Esophagus muscularis mucosa (tissue), 2 donors: ENCODE data around the gene RASA1.

ENCODE experiments used
- EP300 ChIP-seq: sonication (generic); formaldehyde crosslinking; IDR thresholded peaks from one replicate; pipeline ENCODE4 v1.6.1; 2017; ENCODE audit warnings: antibody characterized with exemption
- POLR2A ChIP-seq: fragments of 450-650 bp; IDR thresholded peaks from one replicate; pipeline ENCODE4 v1.6.1; 2017; ENCODE audit warnings: antibody characterized with exemption, moderate library complexity, mild to moderate bottlenecking, low read depth

DNA sequence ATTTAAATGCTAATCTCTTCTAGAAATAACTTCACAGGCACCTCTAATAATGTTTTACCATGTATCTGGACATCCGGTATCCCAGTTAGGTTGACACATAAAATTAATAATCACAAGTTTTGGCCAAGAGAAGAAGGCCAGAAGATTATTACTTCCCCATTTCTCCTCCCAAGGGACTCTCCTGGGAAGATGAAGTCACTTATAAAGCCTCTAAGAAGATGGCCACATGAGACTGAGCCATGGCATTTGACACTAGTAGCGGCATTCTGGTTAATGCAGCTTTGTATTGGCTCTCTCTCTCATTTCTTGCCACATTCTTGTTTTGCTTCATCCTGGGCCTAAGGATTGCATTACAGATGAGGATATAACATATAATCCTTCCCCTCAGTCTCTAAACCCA, 34.5 kb upstream of the RASA1 start:
- TF ChIP-seq EP300 (no peak), POLR2A (no peak)
